Panc1 (cell line): Measurements from ENCODE around the gene WT1. TPM values are rescaled to one million over a fixed set of nuclear protein-coding genes. Genes with fewer than 3 reads are reported as not detected.

ENCODE experiments used
- ATAC-seq: fragments of 200-7000 bp; cut with Tn5 transposase; 2 replicates; pipeline ENCODE4 v1.9.1; 2020; ENCODE audit warnings: mild to moderate bottlenecking, moderate library complexity
- BruUV-seq: library from RNA; stranded (reverse); fragments of 400-500 nt; replicated peaks from 2 replicates; lab custom pipeline; 2021; lab: Mats Ljungman, UMichigan
- CTCF ChIA-PET: fragments of 300-600 bp; sonication (Branson Sonifier 250); formaldehyde crosslinking; loops from one replicate; lab custom pipeline; 2022; ENCODE audit warnings: antibody characterized with exemption; lab: Charles Lee
- POLR2A ChIA-PET: fragments of 300-600 bp; sonication (Branson Sonifier 250); formaldehyde crosslinking; loops from one replicate; lab custom pipeline; 2022; ENCODE audit warnings: antibody characterized with exemption; lab: Charles Lee
- DNase-seq: peaks from one replicate; pipeline ENCODE4 v3.0.0-alpha.2; 2010; ENCODE audit warnings: low read depth, low spot score
- H3K27ac ChIP-seq: 2 replicates; pipeline ENCODE4 v1.5.1; 2011; ENCODE audit warnings: mild to moderate bottlenecking, low read length, inconsistent platforms
- H3K27me3 ChIP-seq: fragments of 200-500 bp; sonication (Bioruptor generic); 2 replicates; pipeline ENCODE4 v1.6.0; 2014; ENCODE audit warnings: low read length, inconsistent platforms; ENCODE audit not compliant: control insufficient read depth, insufficient read depth
- H3K36me3 ChIP-seq: fragments of 200-500 bp; sonication (Bioruptor generic); 2 replicates; pipeline ENCODE4 v1.5.1; 2014; ENCODE audit warnings: inconsistent platforms, mild to moderate bottlenecking, low read length, moderate library complexity; ENCODE audit not compliant: control insufficient read depth, insufficient read depth
- H3K4me1 ChIP-seq: 2 replicates; pipeline ENCODE4 v1.5.1; 2011; ENCODE audit warnings: inconsistent platforms, mild to moderate bottlenecking, low read length, moderate library complexity; ENCODE audit not compliant: control insufficient read depth, insufficient read depth
- H3K4me3 ChIP-seq, 2 experiments: 2 replicates each; pipeline ENCODE4 v1.5.1; 2011 to 2012; ENCODE audit warnings: low read depth in 2 of 2, low read length in 2 of 2, mild to moderate bottlenecking in 2 of 2, inconsistent platforms in 1 of 2, moderate library complexity in 1 of 2
- H3K9me3 ChIP-seq: fragments of 200-500 bp; sonication (Bioruptor generic); 2 replicates; pipeline ENCODE4 v1.5.1; 2014; ENCODE audit warnings: low read depth, mild to moderate bottlenecking, inconsistent platforms, low read length, moderate library complexity; ENCODE audit not compliant: control insufficient read depth, insufficient read depth
- POLR2AphosphoS5 ChIP-seq: IDR thresholded peaks from 2 replicates; pipeline ENCODE4 v1.6.1; 2012; ENCODE audit warnings: mild to moderate bottlenecking, low read depth, low read length, moderate library complexity
- REST ChIP-seq, 2 experiments: IDR thresholded peaks; 2 replicates each; pipeline ENCODE4 v1.6.1; 2011 to 2012; ENCODE audit warnings: low read depth in 2 of 2, control low read depth in 1 of 2, low read length in 1 of 2, mild to moderate bottlenecking in 1 of 2, moderate library complexity in 1 of 2; ENCODE audit not compliant: insufficient read depth in 1 of 2
- SIN3A ChIP-seq: IDR thresholded peaks from 2 replicates; pipeline ENCODE4 v1.6.1; 2012; ENCODE audit warnings: low read depth, mild to moderate bottlenecking, low read length, moderate library complexity, borderline replicate concordance; ENCODE audit not compliant: insufficient read depth
- TCF7L2 ChIP-seq: IDR thresholded peaks from 2 replicates; pipeline ENCODE4 v1.6.1; 2011; ENCODE audit warnings: mild to moderate bottlenecking, low read depth, low read length, inconsistent platforms
- in situ Hi-C: cut with HindIII; loops from 2 replicates; pipeline ENCODE4 v1.10.0; 2016; ENCODE audit warnings: low sequenced_read_pairs, low pct_unique_long_range_greater_than_20kb
- intact Hi-C: fragments of 100-400 bp; cut with micrococcal nuclease; formaldehyde crosslinking; loops from one replicate; pipeline ENCODE4 v1.10.0; 2022; ENCODE audit not compliant: unreplicated experiment
- total RNA-seq: library from RNA; stranded (reverse); gene quantifications from one replicate; pipeline ENCODE4 v1.2.1, GENCODE V29; 2021; ENCODE audit not compliant: unreplicated experiment
- TF ChIP-seq, protein P1 (sequence below): fragments of 450-650 bp; IDR thresholded peaks from 2 replicates; pipeline ENCODE4 v1.5.1; 2017; ENCODE audit warnings: mild to moderate bottlenecking

Gene WT1
- total RNA-seq, 1 experiment from 2014 or later, result 15.9 TPM

DNA sequence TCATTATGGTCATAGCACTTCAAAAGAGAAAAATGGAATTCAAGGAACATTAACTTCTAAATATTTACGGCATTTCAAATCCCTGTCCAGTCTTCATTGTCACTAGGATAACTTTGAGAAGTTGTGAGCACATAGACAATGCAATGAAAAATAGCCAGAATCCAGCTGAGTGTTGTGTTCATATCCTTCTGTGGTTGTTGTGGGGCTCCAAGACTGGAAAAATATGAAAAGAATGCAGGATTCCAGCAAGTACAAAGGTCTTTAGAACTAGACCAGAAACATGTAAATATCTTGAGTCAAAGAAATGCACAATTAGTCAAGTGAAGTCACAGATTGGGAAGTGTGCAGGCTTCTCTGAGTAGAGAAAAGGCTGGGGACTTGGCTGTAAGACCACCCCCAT is 68.7 kb downstream of the WT1 start:
- Histone ChIP-seq H3K4me3 (no peak overlapping the region), H3K27ac (no peak overlapping the region), H3K27me3 (no peaks in the 10 kb centered on the region; the same call in 1 of the 2 replicates), H3K9me3 (no peaks in the 10 kb centered on the region), H3K36me3 (no peaks in the 10 kb centered on the region), H3K4me1 (no peaks in the 10 kb centered on the region)
- in situ Hi-C loops (no loop called here), intact Hi-C loops (no loop called here)
- no peak for ATAC-seq
- no TSS peak for BruUV-seq
- TF ChIP-seq REST (IDR thresholded peaks at IDR 0.05; ENCODE audit: insufficient read depth in 1 of 2, low read depth in 2 of 2, low read length in 1 of 2) (no peak), POLR2AphosphoS5 (no peak), TCF7L2 (no peak), SIN3A (no peak)
- TF ChIP-seq, protein P1, sequence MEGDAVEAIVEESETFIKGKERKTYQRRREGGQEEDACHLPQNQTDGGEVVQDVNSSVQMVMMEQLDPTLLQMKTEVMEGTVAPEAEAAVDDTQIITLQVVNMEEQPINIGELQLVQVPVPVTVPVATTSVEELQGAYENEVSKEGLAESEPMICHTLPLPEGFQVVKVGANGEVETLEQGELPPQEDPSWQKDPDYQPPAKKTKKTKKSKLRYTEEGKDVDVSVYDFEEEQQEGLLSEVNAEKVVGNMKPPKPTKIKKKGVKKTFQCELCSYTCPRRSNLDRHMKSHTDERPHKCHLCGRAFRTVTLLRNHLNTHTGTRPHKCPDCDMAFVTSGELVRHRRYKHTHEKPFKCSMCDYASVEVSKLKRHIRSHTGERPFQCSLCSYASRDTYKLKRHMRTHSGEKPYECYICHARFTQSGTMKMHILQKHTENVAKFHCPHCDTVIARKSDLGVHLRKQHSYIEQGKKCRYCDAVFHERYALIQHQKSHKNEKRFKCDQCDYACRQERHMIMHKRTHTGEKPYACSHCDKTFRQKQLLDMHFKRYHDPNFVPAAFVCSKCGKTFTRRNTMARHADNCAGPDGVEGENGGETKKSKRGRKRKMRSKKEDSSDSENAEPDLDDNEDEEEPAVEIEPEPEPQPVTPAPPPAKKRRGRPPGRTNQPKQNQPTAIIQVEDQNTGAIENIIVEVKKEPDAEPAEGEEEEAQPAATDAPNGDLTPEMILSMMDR, result no peak
- DNase-seq, result no peak
- POLR2A ChIA-PET, result no interaction called here
- CTCF ChIA-PET, result no interaction called here

DNA sequence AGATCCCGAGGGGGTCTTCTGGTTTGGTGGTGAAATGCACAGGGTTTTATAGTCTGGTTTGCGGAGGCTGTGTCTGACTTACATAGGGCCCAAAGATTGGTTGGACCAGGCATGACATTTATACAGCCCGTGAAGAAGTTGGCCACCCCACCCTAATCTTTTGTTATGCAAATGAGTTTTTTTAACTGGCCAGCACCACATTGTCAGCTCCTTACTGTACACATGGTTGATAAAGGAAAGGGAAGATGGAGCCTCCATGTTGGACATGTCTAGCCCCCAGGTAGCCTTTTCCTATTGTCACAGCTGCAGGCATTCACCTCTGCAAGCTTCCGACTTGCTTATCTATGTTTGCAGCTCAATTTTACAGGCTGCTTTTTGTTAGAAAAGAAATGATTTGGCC is 70.1 kb downstream of the WT1 start:
- POLR2A ChIA-PET, result interaction anchor here (0.6 kb wide), 1 partner anchor 228 kb away, joined by 3 read pairs; no protein-coding TSS in a partner anchor
- CTCF ChIA-PET, result no interaction called here
- Histone ChIP-seq H3K4me3 (no peak overlapping the region), H3K27ac (no peak overlapping the region), H3K36me3 (no peaks in the 10 kb centered on the region), H3K4me1 (no peaks in the 10 kb centered on the region), H3K27me3 (no peaks in the 10 kb centered on the region; the same call in 1 of the 2 replicates), H3K9me3 (no peaks in the 10 kb centered on the region)
- DNase-seq (no peak), ATAC-seq (no peak)
- in situ Hi-C loops, result no loop called here
- BruUV-seq, result no TSS peak
- TF ChIP-seq TCF7L2, result no peak
- no peak for TF ChIP-seq SIN3A
- intact Hi-C loops, result no loop called here

GRCh38 chr11:32358729-32359128 is 76.6 kb downstream of the WT1 start:
- Histone ChIP-seq H3K4me1 (no peaks in the 10 kb centered on the region), H3K27me3 (peaks cover 4% of the 10 kb centered on the region; the same call in 1 of the 2 replicates), H3K27ac (no peak overlapping the region), H3K36me3 (no peaks in the 10 kb centered on the region), H3K9me3 (no peaks in the 10 kb centered on the region), H3K4me3 (no peak overlapping the region)
- intact Hi-C loops (no loop called here), in situ Hi-C loops (no loop called here)
- BruUV-seq, result no TSS peak
- CTCF ChIA-PET, result no interaction called here
- POLR2A ChIA-PET, result no interaction called here
- DNase-seq (no peak), ATAC-seq (no peak)
- no peak for TF ChIP-seq TCF7L2
- TF ChIP-seq, protein P1, result no peak
- TF ChIP-seq REST (IDR thresholded peaks at IDR 0.05; ENCODE audit: insufficient read depth in 1 of 2, low read depth in 2 of 2, low read length in 1 of 2), result no peak
- TF ChIP-seq POLR2AphosphoS5, result no peak
- no peak for TF ChIP-seq SIN3A
